Neural progenitor cell (in vitro differentiated cells): Measurements from ENCODE around the gene LRRC1.

Source experiments
- EZH2 ChIP-seq: fragments of 200-600 bp; sonication (generic); IDR thresholded peaks from 2 replicates; pipeline ENCODE4 v1.6.1; 2017; ENCODE audit warnings: antibody characterized with exemption, mild to moderate bottlenecking, moderate library complexity
- TF ChIP-seq, protein P1 (sequence below): fragments of 200-600 bp; sonication (generic); IDR thresholded peaks from 2 replicates; pipeline ENCODE4 v1.5.1; 2017; ENCODE audit warnings: antibody characterized with exemption, mild to moderate bottlenecking

- no peak for TF ChIP-seq EZH2
- TF ChIP-seq, protein P1, sequence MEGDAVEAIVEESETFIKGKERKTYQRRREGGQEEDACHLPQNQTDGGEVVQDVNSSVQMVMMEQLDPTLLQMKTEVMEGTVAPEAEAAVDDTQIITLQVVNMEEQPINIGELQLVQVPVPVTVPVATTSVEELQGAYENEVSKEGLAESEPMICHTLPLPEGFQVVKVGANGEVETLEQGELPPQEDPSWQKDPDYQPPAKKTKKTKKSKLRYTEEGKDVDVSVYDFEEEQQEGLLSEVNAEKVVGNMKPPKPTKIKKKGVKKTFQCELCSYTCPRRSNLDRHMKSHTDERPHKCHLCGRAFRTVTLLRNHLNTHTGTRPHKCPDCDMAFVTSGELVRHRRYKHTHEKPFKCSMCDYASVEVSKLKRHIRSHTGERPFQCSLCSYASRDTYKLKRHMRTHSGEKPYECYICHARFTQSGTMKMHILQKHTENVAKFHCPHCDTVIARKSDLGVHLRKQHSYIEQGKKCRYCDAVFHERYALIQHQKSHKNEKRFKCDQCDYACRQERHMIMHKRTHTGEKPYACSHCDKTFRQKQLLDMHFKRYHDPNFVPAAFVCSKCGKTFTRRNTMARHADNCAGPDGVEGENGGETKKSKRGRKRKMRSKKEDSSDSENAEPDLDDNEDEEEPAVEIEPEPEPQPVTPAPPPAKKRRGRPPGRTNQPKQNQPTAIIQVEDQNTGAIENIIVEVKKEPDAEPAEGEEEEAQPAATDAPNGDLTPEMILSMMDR = no peak
These were observed 134.4 kb downstream of the LRRC1 start for GRCh38 chr6:53929041-53929820.
